ENCODE measurements around the gene BCL2A1.

DNA sequence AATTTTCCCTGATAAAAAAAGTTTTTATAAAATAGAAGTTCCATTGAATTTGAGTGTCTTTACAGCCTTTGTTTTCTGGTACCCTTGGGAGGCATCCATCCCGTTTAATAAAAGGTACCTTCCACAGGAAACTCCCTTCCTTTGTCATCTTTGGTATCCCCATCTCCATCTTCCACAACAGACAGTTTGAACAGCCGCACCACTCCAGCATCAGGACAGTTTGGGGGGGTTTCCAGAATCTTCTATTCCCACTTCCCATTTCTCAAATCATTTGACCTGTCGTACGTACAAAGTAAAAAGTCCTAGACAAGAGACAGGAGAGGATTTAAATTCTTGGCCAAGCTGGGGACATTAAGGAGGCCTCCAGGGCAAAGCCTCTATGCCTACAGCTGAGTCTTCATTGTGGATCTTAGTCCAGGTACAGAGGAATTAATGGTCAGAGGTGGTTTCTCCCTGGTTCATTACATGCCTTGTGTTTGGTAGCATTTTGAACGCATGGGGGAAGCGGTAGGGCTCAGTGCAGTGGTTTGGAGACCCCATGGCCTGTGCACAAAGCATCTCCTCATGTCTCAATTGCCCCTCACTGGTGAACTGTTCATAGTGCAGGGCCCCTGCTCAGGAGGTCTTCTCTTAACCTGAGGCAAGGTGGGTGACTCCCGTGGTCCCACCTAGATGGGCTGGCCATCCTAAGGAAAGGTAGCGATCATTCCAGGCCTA lies 19.4 kb upstream of the BCL2A1 start:
- TF ChIP-seq, protein P1, sequence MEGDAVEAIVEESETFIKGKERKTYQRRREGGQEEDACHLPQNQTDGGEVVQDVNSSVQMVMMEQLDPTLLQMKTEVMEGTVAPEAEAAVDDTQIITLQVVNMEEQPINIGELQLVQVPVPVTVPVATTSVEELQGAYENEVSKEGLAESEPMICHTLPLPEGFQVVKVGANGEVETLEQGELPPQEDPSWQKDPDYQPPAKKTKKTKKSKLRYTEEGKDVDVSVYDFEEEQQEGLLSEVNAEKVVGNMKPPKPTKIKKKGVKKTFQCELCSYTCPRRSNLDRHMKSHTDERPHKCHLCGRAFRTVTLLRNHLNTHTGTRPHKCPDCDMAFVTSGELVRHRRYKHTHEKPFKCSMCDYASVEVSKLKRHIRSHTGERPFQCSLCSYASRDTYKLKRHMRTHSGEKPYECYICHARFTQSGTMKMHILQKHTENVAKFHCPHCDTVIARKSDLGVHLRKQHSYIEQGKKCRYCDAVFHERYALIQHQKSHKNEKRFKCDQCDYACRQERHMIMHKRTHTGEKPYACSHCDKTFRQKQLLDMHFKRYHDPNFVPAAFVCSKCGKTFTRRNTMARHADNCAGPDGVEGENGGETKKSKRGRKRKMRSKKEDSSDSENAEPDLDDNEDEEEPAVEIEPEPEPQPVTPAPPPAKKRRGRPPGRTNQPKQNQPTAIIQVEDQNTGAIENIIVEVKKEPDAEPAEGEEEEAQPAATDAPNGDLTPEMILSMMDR (optimal IDR thresholded peaks at IDR 0.05 in 1 of 3, IDR thresholded peaks at IDR 0.05 in 1 of 3, conservative IDR thresholded peaks at IDR 0.05 in 1 of 3; ENCODE audit: extremely low read depth in 1 of 3, insufficient read depth in 2 of 3, low read length in 3 of 3): no peak
- TF ChIP-seq EZH2 (IDR thresholded peaks at IDR 0.05; ENCODE audit: low read length): no peak
